ENCODE measurements around the gene HAPLN2. TPM values are rescaled to one million over a fixed set of nuclear protein-coding genes. Genes with fewer than 3 reads are reported as not detected.

The HAPLN2 gene
- total and polyA plus RNA-seq, 7 donors: 0.10 to 1.2 (median 0.71) TPM; not detected in 4

GRCh38 chr1:156598731-156599432 is 20.3 kb upstream of the HAPLN2 start:
- H3K4me3 ChIP-seq: no peak overlapping the region
- DNase-seq: no peak
- peaks cover 0 to 20% (median 18%) of the 10 kb centered on the region in 4 donors for H3K4me1 ChIP-seq
- H3K9me3 ChIP-seq: no peaks in the 10 kb centered on the region
- intact Hi-C loops (cut with DNase I): no loop called here
- no peaks in the 10 kb centered on the region for H3K27me3 ChIP-seq
- no peak overlapping the region for H3K27ac ChIP-seq
- peaks cover 0 to 49% (median 16%) of the 10 kb centered on the region in 4 donors for H3K36me3 ChIP-seq
- no peak for TF ChIP-seq CTCF (IDR thresholded peaks at IDR 0.05)
- no peak for TF ChIP-seq POLR2AphosphoS5 (IDR thresholded peaks at IDR 0.05)
- TF ChIP-seq EP300 (IDR thresholded peaks at IDR 0.05): no peak
- no peak for TF ChIP-seq POLR2A (IDR thresholded peaks at IDR 0.05)
- 89 to 96% methylated on average over 4 of the region's 4 CpGs for WGBS, 2 donors

GRCh38 chr1:156599811-156600210 is 19.4 kb upstream of the HAPLN2 start:
- Histone ChIP-seq H3K27ac (no peak overlapping the region), H3K36me3 (peaks cover 0 to 41% (median 13%) of the 10 kb centered on the region in 4 donors), H3K9me3 (no peaks in the 10 kb centered on the region), H3K4me1 (peaks cover 0 to 20% (median 18%) of the 10 kb centered on the region in 4 donors), H3K27me3 (no peaks in the 10 kb centered on the region), H3K4me3 (no peak overlapping the region)
- TF ChIP-seq CTCF (IDR thresholded peaks at IDR 0.05) (no peak), POLR2A (IDR thresholded peaks at IDR 0.05) (no peak), POLR2AphosphoS5 (IDR thresholded peaks at IDR 0.05) (no peak), EP300 (IDR thresholded peaks at IDR 0.05) (no peak)
- WGBS, 2 donors: 64 to 72% methylated on average over 3 of the region's 3 CpGs
- intact Hi-C loops (cut with DNase I): loop anchor here (2.0 kb wide), 2 partner anchors 119 to 143 kb away; no protein-coding TSS in a partner anchor
- no peak for DNase-seq

- peak overlapping the region; percentile 65 to 73 (median 65) for H3K4me3 ChIP-seq
- TF ChIP-seq POLR2A (IDR thresholded peaks at IDR 0.05) (no peak), EP300 (IDR thresholded peaks at IDR 0.05) (no peak), POLR2AphosphoS5 (IDR thresholded peaks at IDR 0.05) (no peak), CTCF (IDR thresholded peaks at IDR 0.05) (no peak)
- peaks cover 0 to 20% (median 18%) of the 10 kb centered on the region in 4 donors for H3K4me1 ChIP-seq
- peaks cover 0 to 32% (median 11%) of the 10 kb centered on the region in 4 donors for H3K36me3 ChIP-seq
- no peak for DNase-seq
- intact Hi-C loops (cut with DNase I): loop anchor here (2.0 kb wide), 2 partner anchors 120 to 144 kb away; no protein-coding TSS in a partner anchor
- no peaks in the 10 kb centered on the region for H3K9me3 ChIP-seq
- H3K27me3 ChIP-seq: no peaks in the 10 kb centered on the region
- H3K27ac ChIP-seq: peak overlapping the region; percentile 79 to 84 (median 82)
- 2% methylated on average over 13 of the region's 13 CpGs for WGBS, 2 donors
These were observed 18.5 kb upstream of the HAPLN2 start for GRCh38 chr1:156600733-156601121.

GRCh38 chr1:156601122-156601830 is 17.9 kb upstream of the HAPLN2 start, which contains the start of gene GPATCH4:
Gene GPATCH4, minus strand, starts transcription at chr1:156601479.
- Histone ChIP-seq H3K4me3 (peak within 1 kb of the TSS; percentile 65 to 73 (median 65)), H3K27me3 (no peaks in the 10 kb centered on the region), H3K9me3 (no peaks in the 10 kb centered on the region), H3K36me3 (peaks cover 0 to 26% (median 8%) of the 10 kb centered on the region in 4 donors), H3K27ac (peak within 1 kb of the TSS; percentile 79 to 84 (median 82)), H3K4me1 (peaks cover 0 to 20% (median 18%) of the 10 kb centered on the region in 4 donors)
- peak; percentile 91 for DNase-seq
- intact Hi-C loops (cut with DNase I): loop anchor here (2.0 kb wide), 2 partner anchors 120 to 144 kb away; no protein-coding TSS in a partner anchor
- TF ChIP-seq POLR2AphosphoS5 (IDR thresholded peaks at IDR 0.05) (peak in 3 of 4 donors; percentile 62 to 70 (median 70)), CTCF (IDR thresholded peaks at IDR 0.05) (no peak), POLR2A (IDR thresholded peaks at IDR 0.05) (no peak), EP300 (IDR thresholded peaks at IDR 0.05) (peak in 2 of 4 donors; percentile 4 to 8)
- 0% methylated on average over 35 of the region's 35 CpGs for WGBS, 2 donors

All from sigmoid colon (tissue), 7 donors.